Karpas-422 (cell line): ENCODE measurements around the gene POLR3GL. TPM values are rescaled to one million over a fixed set of nuclear protein-coding genes. Genes with fewer than 3 reads are reported as not detected.

Experiments
- DNase-seq: peaks from one replicate; pipeline ENCODE4 v3.0.0-alpha.2; 2015
- H2AFZ ChIP-seq: fragments of 200-600 bp; sonication (generic); 2 replicates; pipeline ENCODE4 v1.6.1; 2014; ENCODE audit warnings: antibody characterized with exemption, low read length, mixed read lengths
- H3K27ac ChIP-seq: fragments of 200-600 bp; sonication (generic); 2 replicates; pipeline ENCODE4 v1.5.1; 2014; ENCODE audit warnings: mild to moderate bottlenecking, low read length, moderate library complexity
- H3K27me3 ChIP-seq: fragments of 200-600 bp; sonication (generic); 2 replicates; pipeline ENCODE4 v1.6.1; 2014; ENCODE audit warnings: low read length, mixed read lengths
- H3K36me3 ChIP-seq: fragments of 200-600 bp; sonication (generic); 2 replicates; pipeline ENCODE4 v1.6.1; 2014; ENCODE audit warnings: low read length, mixed read lengths; ENCODE audit not compliant: insufficient read depth
- H3K4me1 ChIP-seq: fragments of 200-600 bp; sonication (generic); 2 replicates; pipeline ENCODE4 v1.6.1; 2014; ENCODE audit warnings: mild to moderate bottlenecking, low read length, mixed read lengths
- H3K4me2 ChIP-seq: fragments of 200-600 bp; sonication (generic); 2 replicates; pipeline ENCODE4 v1.6.1; 2014; ENCODE audit warnings: low read length, low read depth, mild to moderate bottlenecking; ENCODE audit not compliant: poor library complexity, severe bottlenecking
- H3K4me3 ChIP-seq: fragments of 200-600 bp; sonication (generic); 2 replicates; pipeline ENCODE4 v1.5.1; 2014; ENCODE audit warnings: mild to moderate bottlenecking, antibody characterized with exemption, low read length, mixed read lengths
- H3K79me2 ChIP-seq: fragments of 200-600 bp; sonication (generic); 2 replicates; pipeline ENCODE4 v1.6.1; 2014; ENCODE audit warnings: mild to moderate bottlenecking, low read length, mixed read lengths
- H3K9ac ChIP-seq: fragments of 200-600 bp; sonication (generic); 2 replicates; pipeline ENCODE4 v1.6.0; 2014; ENCODE audit warnings: low read length
- H3K9me2 ChIP-seq: fragments of 200-600 bp; sonication (generic), shearing (Covaris generic); replicated peaks from 2 replicates; pipeline ENCODE4 v1.6.0; 2014; ENCODE audit warnings: mild to moderate bottlenecking, low read length, moderate library complexity; ENCODE audit not compliant: insufficient read depth
- H3K9me3 ChIP-seq: fragments of 300-700, 200-600 bp; sonication (generic); 2 replicates; pipeline ENCODE4 v1.6.1; 2014; ENCODE audit warnings: low read length, mixed read lengths
- H4K20me1 ChIP-seq: fragments of 200-600 bp; sonication (generic); 2 replicates; pipeline ENCODE4 v1.6.1; 2014; ENCODE audit warnings: mild to moderate bottlenecking, antibody characterized with exemption, low read length, low read depth; ENCODE audit not compliant: insufficient read depth
- total RNA-seq: library from RNA; depleted of rRNA; stranded (reverse); fragments of >200 nt; shearing (Covaris generic); gene quantifications from 2 replicates; pipeline ENCODE4 v1.2.3, GENCODE V29; 2014; ENCODE audit warnings: low replicate concordance

POLR3GL gene
- total RNA-seq, 1 experiment from 2014 or later: 34.7 TPM

GRCh38 chr1:146001709-146002108 is 37.2 kb downstream of the POLR3GL start:
- no peaks in the 10 kb centered on the region for H3K9me3 ChIP-seq
- H3K4me3 ChIP-seq: no peak overlapping the region
- H3K9me2 ChIP-seq: no peaks in the 10 kb centered on the region
- H2AFZ ChIP-seq: no peak overlapping the region
- no peaks in the 10 kb centered on the region for H4K20me1 ChIP-seq
- no peak overlapping the region for H3K4me2 ChIP-seq
- peaks cover 14% of the 10 kb centered on the region for H3K4me1 ChIP-seq
- no peak for DNase-seq
- H3K27me3 ChIP-seq: no peaks in the 10 kb centered on the region
- no peak overlapping the region for H3K9ac ChIP-seq
- no peaks in the 10 kb centered on the region for H3K36me3 ChIP-seq
- H3K79me2 ChIP-seq: no peaks in the 10 kb centered on the region
- H3K27ac ChIP-seq: no peak overlapping the region

GRCh38 chr1:146007489-146008133 is 43.1 kb downstream of the POLR3GL start:
- H3K27me3 ChIP-seq: no peaks in the 10 kb centered on the region
- no peak overlapping the region for H3K9ac ChIP-seq
- no peaks in the 10 kb centered on the region for H3K9me3 ChIP-seq
- H2AFZ ChIP-seq: no peak overlapping the region
- peaks cover 3% of the 10 kb centered on the region for H3K4me1 ChIP-seq
- H3K27ac ChIP-seq: no peak overlapping the region
- no peaks in the 10 kb centered on the region for H3K9me2 ChIP-seq
- H3K79me2 ChIP-seq: no peaks in the 10 kb centered on the region
- no peak overlapping the region for H3K4me2 ChIP-seq
- DNase-seq: no peak
- no peaks in the 10 kb centered on the region for H4K20me1 ChIP-seq
- no peak overlapping the region for H3K4me3 ChIP-seq
- H3K36me3 ChIP-seq: no peaks in the 10 kb centered on the region

GRCh38 chr1:146010126-146010738 is 45.7 kb downstream of the POLR3GL start:
- no peaks in the 10 kb centered on the region for H3K36me3 ChIP-seq
- no peak overlapping the region for H3K4me2 ChIP-seq
- no peaks in the 10 kb centered on the region for H3K9me3 ChIP-seq
- no peaks in the 10 kb centered on the region for H3K9me2 ChIP-seq
- H3K4me3 ChIP-seq: no peak overlapping the region
- H3K27ac ChIP-seq: no peak overlapping the region
- no peaks in the 10 kb centered on the region for H4K20me1 ChIP-seq
- peaks cover 7% of the 10 kb centered on the region for H3K4me1 ChIP-seq
- no peak overlapping the region for H3K9ac ChIP-seq
- H3K79me2 ChIP-seq: no peaks in the 10 kb centered on the region
- H3K27me3 ChIP-seq: no peaks in the 10 kb centered on the region
- 0 out of 2 replicates have a peak overlapping the region, but pooled peaks have one; percentile 30 for H2AFZ ChIP-seq
- no peak for DNase-seq

- Histone ChIP-seq H3K9ac (no peak overlapping the region), H3K27ac (no peak overlapping the region), H3K4me3 (no peak overlapping the region), H3K4me2 (no peak overlapping the region), H3K27me3 (no peaks in the 10 kb centered on the region), H4K20me1 (no peaks in the 10 kb centered on the region), H3K36me3 (no peaks in the 10 kb centered on the region), H3K9me3 (no peaks in the 10 kb centered on the region), H3K79me2 (no peaks in the 10 kb centered on the region), H3K4me1 (0 out of 2 replicates have a peak, but pooled peaks cover 4% of the 10 kb centered on the region), H2AFZ (no peak overlapping the region), H3K9me2 (no peaks in the 10 kb centered on the region)
- DNase-seq: peak; percentile 86
Observed at GRCh38 chr1:146012703-146013558, 48.4 kb downstream of the POLR3GL start.

- H3K4me3 ChIP-seq: no peak overlapping the region
- DNase-seq: no peak
- no peaks in the 10 kb centered on the region for H3K79me2 ChIP-seq
- no peak overlapping the region for H3K9ac ChIP-seq
- H3K27ac ChIP-seq: no peak overlapping the region
- no peaks in the 10 kb centered on the region for H3K9me2 ChIP-seq
- no peaks in the 10 kb centered on the region for H3K27me3 ChIP-seq
- H4K20me1 ChIP-seq: no peaks in the 10 kb centered on the region
- H3K9me3 ChIP-seq: no peaks in the 10 kb centered on the region
- H3K36me3 ChIP-seq: no peaks in the 10 kb centered on the region
- H3K4me1 ChIP-seq: 0 out of 2 replicates have a peak, but pooled peaks cover 4% of the 10 kb centered on the region
- no peak overlapping the region for H3K4me2 ChIP-seq
- no peak overlapping the region for H2AFZ ChIP-seq
Observed at GRCh38 chr1:146013559-146013922, 49.1 kb downstream of the POLR3GL start.

- Histone ChIP-seq H3K79me2 (no peaks in the 10 kb centered on the region), H4K20me1 (no peaks in the 10 kb centered on the region), H2AFZ (no peak overlapping the region), H3K9me3 (no peaks in the 10 kb centered on the region), H3K36me3 (no peaks in the 10 kb centered on the region), H3K27ac (no peak overlapping the region), H3K9ac (no peak overlapping the region), H3K27me3 (no peaks in the 10 kb centered on the region), H3K9me2 (no peaks in the 10 kb centered on the region), H3K4me2 (no peak overlapping the region), H3K4me1 (peaks cover 10% of the 10 kb centered on the region; the same call in 1 of the 2 replicates), H3K4me3 (no peak overlapping the region)
- DNase-seq: no peak
Observed at GRCh38 chr1:146016891-146017290, 52.4 kb downstream of the POLR3GL start.

GRCh38 chr1:146019231-146020057 is 55.0 kb downstream of the POLR3GL start:
- no peaks in the 10 kb centered on the region for H3K36me3 ChIP-seq
- H3K9me2 ChIP-seq: no peaks in the 10 kb centered on the region
- peaks cover 6% of the 10 kb centered on the region; the same call in 1 of the 2 replicates for H3K4me1 ChIP-seq
- H3K27ac ChIP-seq: no peak overlapping the region
- no peaks in the 10 kb centered on the region for H3K9me3 ChIP-seq
- no peak overlapping the region for H3K4me3 ChIP-seq
- H3K79me2 ChIP-seq: no peaks in the 10 kb centered on the region
- H3K27me3 ChIP-seq: no peaks in the 10 kb centered on the region
- H3K9ac ChIP-seq: no peak overlapping the region
- H4K20me1 ChIP-seq: no peaks in the 10 kb centered on the region
- H2AFZ ChIP-seq: no peak overlapping the region
- DNase-seq: no peak
- H3K4me2 ChIP-seq: no peak overlapping the region
